Islet of Langerhans (tissue), 1 donor: Measurements from ENCODE around the gene NTM.

Source experiments
- FAIRE-seq: peaks from one replicate; lab custom pipeline; 2011; peaks lifted over from hg19 to GRCh38; lab: Jason Lieb, UNC

The NTM gene

DNA sequence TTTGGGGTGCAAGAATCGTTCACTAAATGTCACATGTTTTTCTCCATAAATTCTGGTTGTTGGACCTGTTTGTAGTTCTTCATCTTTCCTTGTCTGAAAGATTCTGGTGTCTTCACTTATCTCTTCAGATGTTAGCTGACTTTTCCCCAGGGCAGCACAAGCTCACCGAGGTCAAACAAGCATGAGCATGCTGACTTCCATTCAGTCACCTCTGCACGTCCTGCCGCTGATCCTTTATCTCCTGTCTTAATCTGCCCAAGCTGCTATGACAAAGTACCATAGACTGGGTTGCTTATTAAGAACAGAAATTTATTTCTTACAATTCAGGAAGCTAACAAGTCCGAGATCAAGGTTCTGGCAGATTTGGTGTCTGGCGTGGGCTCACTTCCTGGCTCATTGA lies 800.6 kb downstream of the NTM start:
- FAIRE-seq: no peak

DNA sequence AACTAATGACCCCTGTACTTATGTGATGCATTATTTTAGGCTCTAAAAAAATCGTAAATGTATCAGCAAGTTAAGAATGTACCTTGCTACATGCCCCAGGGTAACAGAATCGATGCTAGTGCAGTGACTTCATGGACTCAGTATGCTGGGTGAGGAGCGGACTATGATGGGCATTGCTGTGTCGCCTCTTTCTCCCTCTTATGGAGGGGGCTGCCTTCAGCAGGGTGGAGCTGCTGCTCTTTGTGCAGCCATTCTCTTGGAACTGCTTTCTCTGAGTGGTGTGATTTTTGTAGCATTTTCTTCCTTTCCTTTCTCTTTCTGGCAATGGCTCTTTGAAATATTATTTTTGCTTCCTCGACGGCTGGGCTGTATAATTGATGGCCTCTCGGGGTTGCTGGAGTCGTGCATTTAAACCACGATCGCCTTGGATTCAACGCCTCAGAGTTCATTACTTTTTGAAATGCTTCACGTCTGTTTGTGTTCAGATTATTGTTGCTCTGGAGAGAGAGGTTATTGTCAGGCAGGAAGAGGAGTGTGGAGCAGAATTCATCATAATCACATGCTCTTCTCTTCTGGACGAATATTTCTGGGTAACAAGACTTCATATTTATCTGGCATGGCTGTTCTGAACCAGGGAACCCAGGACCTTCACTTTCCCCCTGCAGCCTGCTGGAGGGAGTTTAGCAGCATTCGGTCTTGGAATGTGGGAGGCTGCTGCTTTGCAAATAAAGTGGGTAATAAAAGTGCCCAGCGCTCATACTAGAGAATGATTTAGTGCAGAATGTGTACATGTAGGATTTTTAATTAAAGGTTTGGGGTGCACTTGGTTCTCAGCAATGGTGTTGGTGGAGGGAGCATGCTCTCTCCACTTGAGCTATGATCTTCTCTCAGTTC lies 804.2 kb downstream of the NTM start:
- no peak for FAIRE-seq

DNA sequence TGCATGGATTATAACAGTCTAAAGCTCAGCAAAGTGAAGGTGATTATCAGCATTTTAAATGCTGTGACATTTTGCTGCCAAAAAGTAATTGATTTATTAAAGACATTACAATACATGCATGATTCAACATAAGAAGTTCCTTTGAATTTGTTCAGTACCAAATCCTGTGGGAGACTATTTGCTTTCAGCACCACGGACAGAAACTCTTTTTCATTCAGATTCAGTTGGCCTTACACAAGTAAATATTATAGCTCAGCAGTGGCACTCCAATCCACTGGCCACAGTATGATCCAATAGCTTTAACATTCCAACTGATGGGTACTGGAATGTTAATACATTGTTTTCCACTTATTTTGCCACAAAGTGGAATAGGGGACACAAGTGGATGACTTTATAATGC lies 806.7 kb downstream of the NTM start:
- FAIRE-seq: no peak

DNA sequence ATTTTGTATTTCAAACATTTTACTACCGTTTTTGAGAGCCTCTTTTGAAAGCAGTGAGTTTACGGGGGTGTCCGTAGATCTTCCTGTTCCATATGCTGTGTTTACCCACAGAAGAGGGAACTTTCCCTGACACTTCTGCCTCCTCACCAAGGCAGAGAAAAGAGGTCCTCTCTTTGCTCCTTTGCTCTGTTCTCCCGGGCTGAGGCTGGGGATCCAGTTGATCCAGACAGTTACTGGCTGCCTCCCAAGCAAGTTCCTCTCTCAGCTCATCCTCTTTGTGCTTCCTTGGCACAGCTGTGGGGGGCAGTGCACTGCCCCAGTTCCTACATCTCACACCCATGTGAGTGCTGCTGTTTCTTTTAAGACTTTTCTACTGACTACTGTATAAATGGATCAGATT lies 813.7 kb downstream of the NTM start:
- no peak for FAIRE-seq

DNA sequence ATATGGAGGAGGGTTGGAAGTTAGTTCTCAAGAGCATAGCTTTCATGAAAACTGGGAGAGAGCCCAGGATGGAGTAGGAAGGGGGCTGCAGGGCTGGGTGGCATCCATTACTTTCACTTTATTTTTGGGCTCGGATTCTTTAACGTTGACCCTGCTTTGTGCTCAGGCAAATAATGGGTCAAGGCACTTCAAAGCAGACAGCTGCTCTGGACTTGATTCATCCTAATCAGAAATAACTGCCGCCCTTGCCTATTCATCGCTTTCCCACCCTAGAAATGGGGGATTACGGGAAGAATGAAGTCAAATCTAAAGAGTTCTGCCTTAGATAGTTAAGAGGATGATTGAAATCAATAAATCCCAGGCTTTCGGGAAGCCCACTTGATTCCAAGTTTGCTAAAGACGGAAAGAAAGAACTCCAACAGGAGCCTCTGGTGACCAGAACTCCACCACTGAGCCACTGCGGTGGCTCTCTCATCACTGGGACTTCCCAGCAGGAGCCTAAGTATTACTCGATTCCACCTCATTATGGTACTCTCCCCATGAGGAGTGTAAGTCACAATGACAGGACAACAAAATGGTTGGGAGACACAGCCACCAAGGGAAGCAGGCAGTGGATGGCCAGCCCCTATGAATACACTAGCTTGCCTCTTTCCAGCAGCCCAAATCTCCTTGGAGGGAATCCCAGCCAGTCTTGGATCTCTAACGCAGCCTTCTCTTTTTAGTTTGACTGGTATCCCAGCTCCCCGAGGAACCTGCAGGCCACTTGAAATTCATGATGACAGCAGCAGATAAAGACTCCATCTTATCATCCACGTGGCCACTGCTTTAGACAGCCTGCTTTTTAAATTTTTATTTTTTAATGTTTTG lies 815.5 kb downstream of the NTM start:
- no peak for FAIRE-seq

DNA sequence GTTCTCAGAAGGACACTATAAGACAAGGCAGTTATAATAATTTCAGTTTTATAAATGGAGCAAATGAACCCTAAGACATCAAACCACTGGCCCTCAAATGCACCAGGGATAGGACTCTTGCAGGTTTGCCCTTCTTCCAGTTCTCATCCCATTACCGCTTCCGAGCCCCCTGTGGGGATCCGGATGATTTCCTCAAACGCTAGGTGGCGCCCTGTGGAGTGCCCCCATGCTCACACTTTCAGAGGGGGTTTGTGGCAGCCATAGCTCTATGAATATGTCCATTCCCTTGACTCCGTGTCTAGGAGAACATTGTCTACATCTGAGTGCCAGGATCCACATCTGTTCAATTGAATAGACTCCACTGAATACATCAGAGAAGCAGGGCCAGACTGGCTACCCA lies 816.3 kb downstream of the NTM start:
- FAIRE-seq: no peak

DNA sequence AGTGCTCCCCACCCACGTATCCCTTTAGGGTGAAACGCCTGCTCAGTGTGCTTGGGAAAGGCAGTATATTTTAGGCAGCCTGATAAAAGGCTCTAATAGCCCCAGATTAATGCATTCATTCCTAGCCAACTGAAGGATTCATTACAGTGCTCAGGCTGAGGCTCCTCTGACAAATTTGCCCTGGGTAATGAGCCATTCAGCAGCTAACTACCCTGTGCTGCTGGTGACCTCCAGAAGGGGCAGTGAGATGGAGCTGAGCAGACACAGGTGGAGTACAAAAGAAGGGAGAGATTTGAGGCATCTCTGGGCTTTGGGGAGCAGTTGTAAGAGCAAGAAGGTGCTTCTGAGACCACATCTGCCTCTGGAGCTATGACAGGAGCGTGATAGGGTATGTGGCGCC lies 817.0 kb downstream of the NTM start:
- no peak for FAIRE-seq

DNA sequence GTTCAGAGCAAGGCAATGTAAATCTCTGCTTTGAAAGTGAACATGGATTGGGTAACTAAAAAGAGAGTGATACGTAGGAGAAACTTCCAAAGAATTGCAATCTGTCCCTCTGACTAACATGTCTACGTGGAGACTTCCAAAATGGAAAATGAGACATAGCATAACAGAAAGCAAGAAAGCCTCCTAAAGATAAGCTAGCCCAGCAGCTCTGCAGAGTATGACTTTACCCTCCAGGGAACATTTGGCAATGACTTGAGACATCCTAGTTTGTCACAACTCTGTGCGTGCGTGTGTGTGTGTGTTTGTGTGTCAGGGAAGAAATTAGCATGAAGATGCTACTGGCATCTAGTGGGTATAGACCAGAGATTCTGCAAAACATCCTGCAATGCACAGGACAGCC lies 817.4 kb downstream of the NTM start:
- no peak for FAIRE-seq

DNA sequence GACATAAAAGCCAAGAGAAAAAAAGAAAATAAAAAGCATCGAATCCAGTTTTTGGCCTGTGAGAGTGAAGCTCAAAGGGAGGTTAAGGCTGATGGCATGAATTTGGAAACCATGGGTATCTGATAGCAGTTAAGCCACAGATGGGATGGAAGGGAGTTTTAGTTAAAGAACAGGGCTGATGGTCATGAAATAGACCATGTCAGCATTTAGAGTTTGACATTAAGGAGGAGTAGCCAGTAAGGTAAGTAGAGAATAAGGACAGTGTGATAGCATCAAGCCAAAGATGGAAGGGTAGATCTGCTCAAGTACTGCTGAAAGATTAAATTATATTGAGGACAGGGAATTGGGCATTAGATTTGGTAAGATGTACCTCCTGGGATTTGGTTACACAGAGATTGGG lies 826.5 kb downstream of the NTM start:
- FAIRE-seq: no peak

DNA sequence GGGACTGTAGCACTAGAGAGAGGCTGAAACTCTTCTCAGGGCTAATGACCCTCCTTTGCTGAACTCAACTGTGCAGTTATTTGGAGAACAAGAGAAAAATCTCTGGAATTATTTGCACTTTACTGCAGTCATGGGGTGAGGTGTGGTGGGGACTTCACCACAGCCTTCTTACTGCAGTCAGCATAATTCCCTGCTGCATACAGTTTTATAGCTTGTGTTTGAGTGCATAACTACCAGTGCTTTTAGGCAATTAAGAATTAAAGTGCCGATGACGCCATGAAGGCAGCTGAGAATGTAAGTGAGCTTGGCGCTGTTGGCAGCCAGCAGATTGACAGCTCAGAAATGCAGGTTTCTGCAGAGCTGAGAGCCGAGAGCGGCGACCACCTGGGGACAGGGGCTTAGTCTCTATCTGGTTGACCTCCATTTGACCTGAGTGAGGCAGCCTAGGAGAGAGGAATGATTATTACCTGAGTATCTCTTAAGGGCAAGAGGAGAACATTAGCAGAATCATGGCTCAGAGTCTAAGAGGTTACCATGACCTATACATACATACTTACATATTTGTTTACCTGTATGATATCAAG lies 830.0 kb downstream of the NTM start:
- no peak for FAIRE-seq

DNA sequence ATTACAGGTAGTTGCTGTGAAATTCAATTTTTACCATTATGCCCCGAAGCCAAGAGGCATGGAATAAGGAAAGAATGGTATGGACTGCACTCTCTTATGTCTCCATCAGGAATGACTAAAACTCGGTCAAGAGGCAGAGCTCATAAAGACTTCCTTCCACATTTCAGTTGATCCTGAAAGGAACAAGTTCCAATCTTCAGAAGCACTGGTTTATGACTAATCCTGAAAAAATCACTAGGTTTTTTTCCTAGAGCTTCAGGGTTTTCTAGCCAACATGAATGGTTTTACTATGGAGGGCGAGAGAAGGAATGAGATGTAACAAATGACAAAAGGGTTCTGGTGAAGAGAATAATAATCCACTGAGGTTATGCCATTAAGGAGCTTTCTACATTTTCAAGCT lies 832.2 kb downstream of the NTM start:
- no peak for FAIRE-seq

DNA sequence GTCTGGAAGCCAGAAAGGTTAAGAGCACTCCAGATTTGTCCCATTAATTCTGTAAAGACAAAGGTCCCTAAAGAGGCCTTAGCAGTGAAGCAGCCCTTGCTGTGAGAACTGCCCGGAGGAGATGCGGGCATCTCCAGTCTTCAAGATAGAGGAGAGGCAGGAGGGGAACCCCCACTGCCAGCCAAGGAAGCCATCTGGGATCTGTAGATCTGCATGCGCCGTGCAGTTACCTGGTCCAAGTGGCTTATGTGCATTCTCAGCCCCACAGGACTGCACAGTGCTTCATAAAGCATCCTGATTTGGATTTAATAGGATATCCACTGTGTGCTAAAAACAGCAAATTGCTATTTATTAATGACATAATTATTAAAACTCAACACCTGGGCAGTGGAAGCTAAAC lies 834.6 kb downstream of the NTM start:
- FAIRE-seq: no peak

DNA sequence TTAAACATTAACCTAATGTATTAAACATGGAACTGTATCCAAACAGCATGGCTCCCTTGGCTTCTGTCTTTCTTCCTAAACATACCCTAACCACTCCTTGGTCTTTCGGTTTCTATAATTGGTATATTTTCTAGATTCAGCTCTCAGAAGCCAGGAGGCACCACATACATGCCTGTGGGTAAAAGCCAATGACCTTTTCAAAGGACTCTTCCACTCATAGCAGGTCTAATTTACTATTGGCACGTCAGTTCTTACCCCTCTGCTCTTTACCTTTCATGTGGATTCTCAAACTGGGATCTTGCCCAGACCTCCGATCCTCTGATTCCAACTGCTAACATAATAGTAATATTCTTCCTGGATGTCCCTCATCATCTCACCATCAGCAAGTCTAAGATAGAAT lies 835.1 kb downstream of the NTM start:
- no peak for FAIRE-seq

DNA sequence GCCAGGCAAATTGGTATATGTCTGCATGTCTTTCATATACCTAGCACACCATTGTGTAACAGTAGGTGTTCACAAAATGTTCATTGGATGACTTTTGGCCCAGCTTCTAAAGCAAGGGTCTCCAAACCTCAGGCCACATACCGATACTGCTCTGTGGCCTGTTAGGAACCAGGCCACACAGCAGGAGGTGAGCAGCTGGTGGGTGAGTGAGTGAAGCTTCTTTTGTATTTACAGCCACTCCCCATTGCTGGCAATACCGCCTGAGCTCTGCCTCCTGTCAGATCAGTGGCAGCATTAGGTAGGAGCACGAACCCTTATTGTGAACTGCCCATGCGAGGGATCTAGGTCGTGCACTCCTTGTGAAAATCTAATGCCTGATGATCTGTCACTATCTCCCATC lies 836.6 kb downstream of the NTM start:
- FAIRE-seq: no peak

DNA sequence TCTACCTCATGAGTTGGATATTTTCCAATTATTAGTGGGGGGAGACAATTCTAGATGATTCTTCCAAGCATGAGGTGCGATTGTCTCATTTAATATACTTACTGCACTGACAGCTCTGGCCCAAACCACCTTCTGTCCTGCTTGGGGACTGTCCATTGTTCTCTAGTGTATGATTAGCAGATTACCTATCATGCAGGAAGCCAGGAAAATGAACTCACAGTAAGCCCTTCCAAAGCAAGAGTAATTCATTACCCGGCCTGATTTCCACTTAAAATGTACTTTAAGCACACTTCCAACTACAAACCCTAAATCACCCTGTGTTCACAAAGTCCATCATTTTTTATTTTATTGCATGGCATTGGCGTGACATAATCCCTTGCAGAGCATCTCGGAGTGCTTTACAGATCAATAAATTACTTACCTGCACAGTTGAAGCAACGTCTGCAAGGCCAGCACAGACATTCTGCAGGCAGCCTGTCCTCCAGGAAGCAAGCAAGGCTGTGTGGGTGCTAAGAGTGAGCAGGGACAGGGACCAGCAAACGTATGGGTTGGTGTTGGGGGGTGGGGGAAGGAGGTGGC lies 838.2 kb downstream of the NTM start:
- FAIRE-seq: no peak

DNA sequence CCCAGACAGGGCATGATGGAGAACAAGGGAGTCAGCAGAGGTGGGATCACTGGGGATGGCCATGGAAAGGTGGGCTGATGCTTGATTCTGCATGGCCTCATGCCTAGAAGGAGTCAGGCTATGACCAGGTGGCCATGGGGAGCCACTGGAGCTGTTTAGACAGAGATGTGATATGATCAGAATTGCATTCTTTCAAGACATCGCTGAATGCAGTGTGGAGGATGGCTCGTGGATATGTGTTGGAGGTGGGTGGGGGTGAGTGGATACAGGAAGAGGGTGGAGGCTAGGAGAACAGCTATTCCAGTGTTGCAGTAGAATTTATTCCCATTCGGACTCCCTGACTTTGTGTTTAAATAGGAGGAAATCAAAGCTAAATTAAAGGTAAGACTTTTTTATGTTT lies 841.1 kb downstream of the NTM start:
- FAIRE-seq: no peak

DNA sequence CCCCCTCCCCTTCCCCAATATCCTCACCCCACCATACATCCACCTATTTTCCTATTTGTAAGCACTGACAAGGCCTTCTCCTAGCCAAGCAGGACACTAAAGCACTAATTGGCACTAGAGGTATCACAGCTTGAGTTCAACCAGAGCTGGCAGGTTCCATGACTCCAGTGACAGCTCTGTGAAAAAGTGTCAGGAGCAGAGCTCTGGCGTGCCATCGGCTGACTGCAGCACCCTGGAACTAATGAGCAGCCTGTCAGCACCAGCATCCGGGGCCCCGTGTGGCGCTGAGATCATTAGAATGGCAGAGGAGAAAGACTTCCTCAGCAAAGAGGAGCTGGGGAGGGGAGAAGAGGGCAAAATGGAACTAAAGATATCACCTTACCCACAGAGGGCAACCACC lies 847.4 kb downstream of the NTM start:
- FAIRE-seq: no peak

DNA sequence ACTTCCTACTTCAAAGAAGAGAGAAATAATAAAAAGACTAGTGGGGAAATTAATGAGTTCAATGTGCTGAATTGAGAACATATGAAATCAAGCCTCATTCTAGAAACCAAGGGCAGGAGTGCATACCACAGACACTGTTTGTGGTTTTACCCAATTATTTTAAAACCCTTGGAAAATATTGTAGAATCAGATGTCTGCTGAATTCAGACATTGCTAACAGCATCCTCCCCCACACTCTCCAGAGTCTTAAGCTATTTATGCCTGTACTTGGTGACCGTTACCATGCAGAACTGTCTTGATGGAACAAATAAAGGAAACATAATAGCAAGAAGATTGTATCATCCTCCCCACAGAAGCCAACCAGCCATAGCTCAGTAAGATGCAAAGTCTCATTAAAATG lies 850.1 kb downstream of the NTM start:
- no peak for FAIRE-seq

DNA sequence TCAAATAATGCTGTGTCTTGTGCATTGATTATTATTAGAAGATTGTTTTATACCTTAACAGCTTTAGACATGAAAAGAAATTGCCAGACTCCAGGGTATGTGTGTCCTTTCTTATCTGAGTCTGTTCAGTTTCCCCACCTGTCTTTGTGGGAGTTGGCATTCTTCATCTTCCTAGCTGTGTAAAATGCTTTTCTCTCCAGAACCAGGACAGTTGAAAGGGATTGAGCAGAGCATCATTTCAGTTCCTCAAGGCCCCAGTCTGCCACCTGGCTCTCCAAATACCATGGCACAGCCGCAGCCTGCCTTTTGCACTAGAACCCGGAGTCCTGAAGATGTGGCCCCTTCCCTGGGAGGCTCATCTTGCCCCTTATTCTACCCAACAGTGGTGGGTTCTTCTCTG lies 851.9 kb downstream of the NTM start:
- FAIRE-seq: no peak

DNA sequence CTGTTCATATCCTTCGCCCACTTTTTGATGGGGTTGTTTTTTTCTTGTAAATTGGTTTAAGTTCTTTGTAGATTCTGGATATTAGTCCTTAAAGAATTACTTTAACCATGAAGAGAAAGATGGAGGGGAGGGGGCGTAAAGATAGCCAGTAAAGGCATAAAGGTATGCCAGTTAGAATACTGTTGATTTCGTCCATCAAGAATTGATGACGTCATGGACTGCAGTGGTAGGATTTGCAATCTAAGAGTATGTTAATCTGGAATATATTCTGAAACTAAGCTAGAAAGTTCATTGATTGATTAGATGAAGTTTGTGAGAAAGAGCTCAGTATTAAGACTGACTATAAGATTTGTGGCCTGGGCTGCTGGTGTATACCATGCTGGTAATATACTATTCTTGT lies 856.1 kb downstream of the NTM start:
- no peak for FAIRE-seq

DNA sequence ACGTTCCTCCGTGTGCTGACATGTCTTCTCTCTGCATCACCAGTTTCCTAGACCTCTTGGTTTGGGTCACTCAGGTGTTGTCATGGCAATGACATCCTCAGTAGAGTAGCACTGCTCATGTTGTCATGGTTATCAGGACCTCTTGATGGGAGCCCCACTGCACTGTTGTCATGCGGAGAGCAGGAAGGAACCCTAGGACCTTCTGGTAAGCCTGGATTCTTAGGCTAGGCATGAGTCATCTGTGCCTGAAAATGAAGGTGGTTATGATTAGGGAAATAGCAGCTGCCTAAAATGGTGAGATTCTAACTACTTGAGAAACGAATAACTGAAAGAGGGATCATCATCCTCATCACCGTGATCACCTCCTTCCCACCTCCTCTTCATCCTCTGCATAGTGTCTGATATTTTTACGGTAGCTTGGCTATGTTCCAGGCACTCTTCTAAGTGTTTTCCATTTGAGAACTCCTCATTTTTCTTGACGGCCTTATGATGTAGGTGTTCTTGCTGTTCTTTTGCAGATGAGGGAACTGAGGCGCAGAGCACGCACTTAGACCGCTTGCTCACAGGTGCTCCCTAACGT lies 858.4 kb downstream of the NTM start:
- FAIRE-seq: no peak

DNA sequence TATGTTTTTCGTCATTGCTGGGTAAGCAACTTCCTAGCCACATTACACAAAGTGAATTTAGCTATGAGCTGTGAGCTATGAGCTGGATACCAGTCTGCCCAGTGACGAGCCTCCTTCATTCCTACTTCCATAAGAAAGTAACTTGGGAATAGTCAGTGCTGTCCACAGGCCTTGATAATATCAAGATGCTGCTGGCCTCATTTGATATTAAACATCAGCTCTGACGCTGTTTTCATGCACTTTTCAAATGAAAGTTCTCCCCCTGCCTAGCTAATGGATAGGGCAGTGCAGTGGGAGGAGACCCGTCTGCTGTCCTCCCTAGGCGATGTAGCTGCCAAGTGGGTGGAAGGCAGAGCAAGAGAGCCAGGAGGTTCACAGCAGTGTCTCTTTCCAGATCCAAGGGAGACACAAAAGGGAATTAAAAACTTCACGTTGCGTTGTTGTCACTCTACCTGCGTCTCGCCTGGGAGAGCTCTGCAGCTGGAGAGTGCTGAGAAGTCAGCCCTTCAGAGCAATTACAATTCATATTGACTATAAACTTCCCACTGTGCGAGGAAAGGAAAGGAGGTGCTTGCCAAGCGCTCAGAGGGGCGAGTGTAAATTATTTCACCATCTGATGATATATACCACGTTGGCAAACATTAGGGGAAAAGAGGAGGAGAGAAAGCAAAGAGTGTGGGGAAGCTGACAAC lies 861.4 kb downstream of the NTM start:
- FAIRE-seq: no peak
